Stimulated activated CD8-positive, alpha-beta memory T cell treated with anti-CD3 and anti-CD28 coated beads, Interleukin-15, amount 100 ng/mL, for 4 hours (primary cell): ENCODE measurements around the gene NDUFAF2.
"Not testable (repeated sequence)": the region's sequence is repeated elsewhere in the genome, so short reads cannot be mapped to it uniquely, and the experiment has no call there.

ENCODE experiments used
- DNase-seq, 2 donors: peaks; one replicate each; pipeline ENCODE4 v3.0.0-alpha.2; 2020; ENCODE audit warnings: low read depth in 2 of 2

Gene NDUFAF2

DNA sequence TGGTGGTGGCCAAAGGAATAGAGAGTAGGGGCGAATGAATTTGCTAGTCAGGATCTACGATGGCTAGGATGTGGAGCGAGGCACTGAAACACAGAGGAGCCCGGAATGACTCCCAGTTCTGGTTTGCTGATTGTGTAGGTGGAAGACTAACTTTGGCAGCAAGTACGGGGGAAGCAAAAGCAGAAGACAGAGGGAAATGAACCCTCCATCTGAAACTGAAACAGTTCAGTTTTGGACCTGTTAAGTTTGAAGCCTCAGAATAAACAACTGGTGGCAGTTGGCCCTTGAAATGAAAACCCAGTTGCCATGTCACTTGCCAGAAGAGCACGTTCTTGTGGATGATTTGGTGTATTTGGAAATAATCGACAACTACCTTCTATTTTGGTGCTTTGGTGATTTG, 232.7 kb downstream of the NDUFAF2 start:
- no peak for DNase-seq

DNA sequence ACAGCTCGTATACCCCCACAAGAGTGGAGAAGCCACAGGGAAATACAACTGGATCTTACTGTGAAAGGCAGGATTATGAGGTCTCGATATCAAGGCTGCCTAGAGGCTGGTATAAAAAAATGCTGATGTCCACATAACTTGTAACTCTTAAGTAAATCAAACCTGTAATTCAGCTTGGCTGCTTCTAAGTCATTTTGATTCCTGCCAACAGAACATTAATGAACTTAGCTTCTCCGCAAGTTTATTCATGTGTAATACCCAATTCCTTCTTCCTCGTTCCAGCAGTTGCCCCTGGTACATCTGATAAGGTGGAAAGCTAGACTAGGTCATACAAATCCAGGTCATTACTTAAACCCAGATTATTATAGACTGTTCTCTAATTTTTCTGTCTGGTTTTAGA, 233.7 kb downstream of the NDUFAF2 start:
- no peak for DNase-seq

DNA sequence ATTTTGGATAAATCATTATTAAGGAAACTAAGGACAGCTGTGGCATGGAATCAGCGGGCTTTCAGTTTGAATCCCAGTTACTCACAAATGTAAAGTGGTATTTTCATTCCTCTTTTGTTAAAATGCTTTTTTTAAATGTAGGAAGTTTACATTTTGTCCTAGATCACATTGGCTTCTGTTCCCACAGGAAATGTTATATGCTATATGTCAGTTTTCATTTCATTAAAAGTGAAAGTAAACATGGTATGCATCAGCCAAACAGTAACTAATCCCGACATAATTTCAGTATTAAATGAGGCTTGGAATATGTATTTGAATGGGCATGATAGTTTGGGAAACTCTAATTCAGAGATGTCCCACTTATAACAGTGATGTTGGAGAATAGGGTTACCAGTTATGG, 235.9 kb downstream of the NDUFAF2 start:
- no peak for DNase-seq

- no peak for DNase-seq
Measured at GRCh38 chr5:61182449-61182848, 237.4 kb downstream of the NDUFAF2 start.

DNA sequence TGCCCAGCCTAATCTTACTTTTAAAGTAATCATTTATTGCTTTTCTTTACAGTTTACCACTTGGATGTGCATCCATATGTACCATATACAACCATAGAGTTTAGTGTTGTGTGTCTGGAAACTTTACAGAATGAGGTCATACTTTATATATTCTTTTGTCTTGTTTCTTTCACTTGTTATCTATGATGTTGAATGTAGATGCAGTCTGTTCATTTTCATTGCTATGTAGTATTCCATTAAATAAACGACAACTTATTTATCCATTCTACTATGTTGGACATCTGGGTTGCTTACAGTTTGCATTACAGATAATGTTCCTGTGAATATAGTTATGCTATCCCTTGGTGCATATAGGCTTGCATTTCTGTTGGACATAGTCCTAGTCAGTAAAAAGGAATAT, 238.5 kb downstream of the NDUFAF2 start:
- no peak for DNase-seq

DNA sequence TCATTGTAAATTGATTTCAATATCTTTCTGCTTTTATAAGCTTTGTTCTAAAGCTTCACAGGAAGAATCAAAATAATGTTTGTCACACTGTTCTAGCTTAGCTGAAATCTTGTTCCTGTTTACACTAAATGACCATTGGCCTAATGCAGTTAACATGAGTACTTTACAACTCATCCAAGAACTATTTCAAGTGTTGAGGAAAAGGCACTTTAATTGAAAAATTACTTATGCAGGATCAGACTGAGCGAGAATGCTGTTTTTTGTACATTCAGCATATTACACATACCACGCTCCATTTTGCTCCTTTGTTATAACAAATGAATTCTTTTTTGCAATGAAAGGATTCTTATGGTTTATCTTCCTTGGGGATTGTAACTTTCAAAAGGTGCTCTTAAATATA, 239.7 kb downstream of the NDUFAF2 start:
- no peak for DNase-seq

DNA sequence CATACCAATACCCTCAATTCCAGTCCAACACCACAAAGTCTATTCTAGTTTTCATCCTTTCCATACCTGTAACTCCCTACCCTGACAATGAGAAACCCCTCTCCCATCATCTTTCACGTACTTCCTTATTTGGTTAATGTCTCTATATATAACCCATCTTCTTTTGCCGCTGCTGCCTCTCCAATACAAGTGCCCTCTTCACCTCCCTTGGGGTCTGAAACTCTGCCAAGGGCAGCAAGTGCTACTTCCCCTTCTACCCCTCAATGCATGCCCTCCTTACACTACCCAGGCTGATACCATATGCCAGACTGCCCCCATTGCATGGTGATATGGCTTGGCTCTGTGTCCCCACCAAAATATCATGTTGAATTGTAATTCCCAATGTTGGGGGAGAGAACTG, 241.6 kb downstream of the NDUFAF2 start:
- DNase-seq = no peak

GRCh38 chr5:61187352-61187751, 242.3 kb downstream of the NDUFAF2 start:
- DNase-seq = not testable (repeated sequence)

- DNase-seq = not testable (repeated sequence)
Measured at GRCh38 chr5:61187826-61188225, 242.8 kb downstream of the NDUFAF2 start.

DNA sequence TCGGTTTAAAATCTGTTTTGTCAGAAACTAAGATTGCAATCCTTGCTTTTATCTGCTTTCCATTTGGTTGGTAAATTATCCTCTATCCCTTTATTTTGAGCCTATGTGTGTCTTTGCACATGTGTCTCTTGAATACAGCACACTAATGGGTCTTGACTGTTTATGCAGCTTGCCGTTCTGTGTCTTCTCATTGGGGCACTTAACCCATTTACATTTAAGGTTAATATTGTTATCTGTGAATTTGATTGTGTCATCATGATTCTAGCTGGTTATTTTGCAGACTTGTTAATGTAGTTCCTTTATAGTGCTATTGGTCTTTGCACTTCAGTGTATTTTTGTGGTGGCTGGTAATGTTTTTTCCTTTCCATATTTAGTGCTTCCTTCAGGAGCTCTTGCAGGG, 253.6 kb downstream of the NDUFAF2 start:
- no peak for DNase-seq

- DNase-seq = no peak
Measured at GRCh38 chr5:61200582-61201155, 255.7 kb downstream of the NDUFAF2 start.

- no peak for DNase-seq
Measured at GRCh38 chr5:61202213-61202612, 257.2 kb downstream of the NDUFAF2 start.
